GM12875 (cell line): Measurements from ENCODE around the gene SSBP3.

Experiments used
- H3K4me3 ChIP-seq: one replicate; pipeline ENCODE4 v1.5.1; 2011; ENCODE audit warnings: low read depth, low read length, control low read depth
- CTCF ChIP-seq: IDR thresholded peaks from 2 replicates; pipeline ENCODE4 v1.5.1; 2011; ENCODE audit warnings: low read depth, mild to moderate bottlenecking, control low read depth, inconsistent platforms, low read length, moderate library complexity, borderline replicate concordance; ENCODE audit not compliant: insufficient read depth

Gene SSBP3

GRCh38 chr1:54417123-54417522 is 10.9 kb upstream of the SSBP3 start:
- TF ChIP-seq CTCF: no peak
- no peak overlapping the region for H3K4me3 ChIP-seq

GRCh38 chr1:54416435-54416834 is 10.2 kb upstream of the SSBP3 start:
- H3K4me3 ChIP-seq: no peak overlapping the region
- no peak for TF ChIP-seq CTCF

- H3K4me3 ChIP-seq: no peak overlapping the region
- TF ChIP-seq CTCF: no peak
These were observed 9.8 kb upstream of the SSBP3 start for GRCh38 chr1:54415991-54416390.

GRCh38 chr1:54415533-54415932 is 9.3 kb upstream of the SSBP3 start:
- H3K4me3 ChIP-seq: no peak overlapping the region
- TF ChIP-seq CTCF: no peak

GRCh38 chr1:54413732-54414131 is 7.5 kb upstream of the SSBP3 start:
- H3K4me3 ChIP-seq: no peak overlapping the region

GRCh38 chr1:54413295-54413694 is 7.1 kb upstream of the SSBP3 start:
- no peak overlapping the region for H3K4me3 ChIP-seq
- no peak for TF ChIP-seq CTCF

More at GRCh38 chr1:54413732-54414131, 7.5 kb upstream of the SSBP3 start:
- no peak for TF ChIP-seq CTCF

GRCh38 chr1:54410359-54410758 is 4.2 kb upstream of the SSBP3 start:
- TF ChIP-seq CTCF: no peak
- H3K4me3 ChIP-seq: no peak overlapping the region
